GM12878 (cell line): Measurements from ENCODE around the gene EML1. TPM values are rescaled to one million over a fixed set of nuclear protein-coding genes. Genes with fewer than 3 reads are reported as not detected.

Source experiments
- ASH2L ChIP-seq: fragments of 300-600, 200-600 bp; sonication (generic); IDR thresholded peaks from 2 replicates; pipeline ENCODE4 v1.6.1; 2017; ENCODE audit warnings: low read depth, mild to moderate bottlenecking, borderline replicate concordance
- BACH1 ChIP-seq: fragments of 450-650 bp; IDR thresholded peaks from 2 replicates; pipeline ENCODE4 v1.6.1; 2017; ENCODE audit warnings: mild to moderate bottlenecking, borderline replicate concordance
- CEBPB ChIP-seq, 2 experiments: fragments of 150-350 bp in 1 of 2; IDR thresholded peaks; 2 replicates each; pipeline ENCODE4 v1.6.1; 2012 to 2014; ENCODE audit warnings: low read depth in 2 of 2, low read length in 2 of 2, borderline replicate concordance in 1 of 2, inconsistent platforms in 1 of 2
- E2F4 ChIP-seq: IDR thresholded peaks from 2 replicates; pipeline ENCODE4 v1.6.1; 2012; ENCODE audit warnings: low read depth, low read length, improper control_type of control experiment
- IKZF1 ChIP-seq: fragments of 450-650 bp; conservative IDR thresholded peaks from 2 replicates; pipeline ENCODE4 v1.6.1; 2017; ENCODE audit warnings: antibody characterized with exemption, mild to moderate bottlenecking
- KLF5 ChIP-seq: fragments of 450-650 bp; IDR thresholded peaks from 2 replicates; pipeline ENCODE4 v1.6.1; 2014; ENCODE audit warnings: mild to moderate bottlenecking; ENCODE audit not compliant: partially characterized antibody
- MTA2 ChIP-seq: fragments of 450-650 bp; IDR thresholded peaks from 2 replicates; pipeline ENCODE4 v1.6.1; 2016; ENCODE audit warnings: low read depth, mild to moderate bottlenecking, moderate library complexity
- NR2C2 ChIP-seq: IDR thresholded peaks from 2 replicates; pipeline ENCODE4 v1.6.1; 2011; ENCODE audit warnings: borderline replicate concordance, low read depth; ENCODE audit not compliant: control insufficient read depth, insufficient read length
- PAX8 ChIP-seq: fragments of 450-650 bp; IDR thresholded peaks from 2 replicates; pipeline ENCODE4 v1.6.1; 2017; ENCODE audit warnings: mild to moderate bottlenecking, moderate library complexity
- PML ChIP-seq: IDR thresholded peaks from 2 replicates; pipeline ENCODE4 v1.6.1; 2012; ENCODE audit warnings: low read length, inconsistent platforms
- POLR2AphosphoS5 ChIP-seq: IDR thresholded peaks from 2 replicates; pipeline ENCODE4 v1.6.1; 2011; ENCODE audit warnings: mild to moderate bottlenecking, low read length, inconsistent platforms
- RAD21 ChIP-seq: IDR thresholded peaks from 2 replicates; pipeline ENCODE4 v1.6.1; 2011; ENCODE audit warnings: mild to moderate bottlenecking, low read depth, low read length, moderate library complexity; ENCODE audit not compliant: insufficient read depth
- SREBF2 ChIP-seq: IDR thresholded peaks from 2 replicates; pipeline ENCODE4 v1.6.1; 2012; ENCODE audit warnings: mild to moderate bottlenecking, low read length
- polyA plus RNA-seq, 11 experiments: library from polyadenylated mRNA; depleted of rRNA in 4 of 11; unstranded in 6 of 11; stranded (reverse) in 5 of 11; fragments of >200 nt; fragmentation: Nextera tagmentation in 4 of 11; fragmentation: Illumina TruSeq in 1 of 11; extraction: Ambion mirVana in 4 of 11; extraction: Trizol in 1 of 11; gene quantifications; 1 replicate in 1 of 11; 2 replicates in 10 of 11; pipeline versions ENCODE4 v1.2.1 to v1.2.3, GENCODE V29; 2011 to 2016; ENCODE audit warnings: inconsistent platforms in 2 of 11, missing spikeins in 2 of 11, low read depth in 1 of 11
- total RNA-seq, 4 experiments: library from RNA; depleted of rRNA in 3 of 4; stranded (reverse); fragments of >200 nt in 3 of 4; fragmentation: Illumina TruSeq in 1 of 4; extraction: Trizol in 1 of 4; gene quantifications; 2 replicates each; pipeline versions ENCODE4 v1.2.1 to v1.2.3, GENCODE V29; 2013 to 2021
- TF ChIP-seq, protein P1 (sequence below): fragments of 450-650 bp; IDR thresholded peaks from 2 replicates; pipeline ENCODE4 v1.6.1; 2017; ENCODE audit warnings: mild to moderate bottlenecking, moderate library complexity

EML1 gene
- total and polyA plus RNA-seq, 10 of the 15 experiments (the other 5 are each of a cell fraction or from before 2014, with no cell fraction given), result 0.05 to 3.4 (median 0.11) TPM; not detected in 3

DNA sequence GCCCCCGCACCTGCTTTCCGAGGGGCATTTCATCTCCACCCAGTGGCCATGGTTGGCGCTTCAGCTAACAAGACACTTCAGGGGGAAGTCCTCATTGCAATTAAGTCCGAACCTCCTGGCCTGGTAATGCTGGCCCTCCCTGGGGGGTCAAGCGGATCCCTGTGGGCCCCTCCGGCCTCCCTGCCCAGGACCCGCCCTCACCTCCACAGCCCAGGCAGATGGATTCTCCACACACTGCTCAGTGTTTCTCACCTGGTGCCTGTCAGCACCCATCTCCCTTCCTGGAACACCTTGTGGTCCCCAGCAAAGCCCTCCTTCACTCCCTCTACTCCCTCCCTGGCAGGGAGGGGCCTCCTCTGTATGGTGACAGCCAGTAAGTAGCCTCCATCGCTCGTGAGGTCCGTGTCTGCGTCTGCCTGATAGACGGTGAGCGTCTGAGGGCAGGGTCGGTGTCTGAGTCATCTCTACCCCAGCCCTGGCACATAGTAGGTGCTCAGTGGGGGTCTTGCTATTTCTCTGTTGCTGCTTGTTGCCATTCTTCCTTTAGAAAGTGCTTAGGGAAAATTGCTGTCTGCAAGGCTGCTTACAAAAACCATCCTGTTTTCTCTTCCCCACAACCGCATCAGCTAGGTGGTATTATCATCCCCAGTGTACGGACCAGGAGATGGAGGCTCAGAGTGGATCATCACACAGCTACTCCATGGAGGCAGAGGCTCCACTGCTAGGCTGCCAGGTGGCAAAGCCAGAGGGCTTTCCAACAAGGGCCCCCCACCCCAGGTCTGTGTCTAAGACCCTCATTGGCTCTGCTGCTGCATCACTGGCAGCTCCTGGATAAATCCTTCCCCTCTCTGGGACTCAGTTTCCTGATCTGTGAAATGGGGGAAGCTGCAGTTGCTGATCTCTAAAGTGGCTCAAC is 39.7 kb upstream of the EML1 start (continued):
- TF ChIP-seq, protein P1, sequence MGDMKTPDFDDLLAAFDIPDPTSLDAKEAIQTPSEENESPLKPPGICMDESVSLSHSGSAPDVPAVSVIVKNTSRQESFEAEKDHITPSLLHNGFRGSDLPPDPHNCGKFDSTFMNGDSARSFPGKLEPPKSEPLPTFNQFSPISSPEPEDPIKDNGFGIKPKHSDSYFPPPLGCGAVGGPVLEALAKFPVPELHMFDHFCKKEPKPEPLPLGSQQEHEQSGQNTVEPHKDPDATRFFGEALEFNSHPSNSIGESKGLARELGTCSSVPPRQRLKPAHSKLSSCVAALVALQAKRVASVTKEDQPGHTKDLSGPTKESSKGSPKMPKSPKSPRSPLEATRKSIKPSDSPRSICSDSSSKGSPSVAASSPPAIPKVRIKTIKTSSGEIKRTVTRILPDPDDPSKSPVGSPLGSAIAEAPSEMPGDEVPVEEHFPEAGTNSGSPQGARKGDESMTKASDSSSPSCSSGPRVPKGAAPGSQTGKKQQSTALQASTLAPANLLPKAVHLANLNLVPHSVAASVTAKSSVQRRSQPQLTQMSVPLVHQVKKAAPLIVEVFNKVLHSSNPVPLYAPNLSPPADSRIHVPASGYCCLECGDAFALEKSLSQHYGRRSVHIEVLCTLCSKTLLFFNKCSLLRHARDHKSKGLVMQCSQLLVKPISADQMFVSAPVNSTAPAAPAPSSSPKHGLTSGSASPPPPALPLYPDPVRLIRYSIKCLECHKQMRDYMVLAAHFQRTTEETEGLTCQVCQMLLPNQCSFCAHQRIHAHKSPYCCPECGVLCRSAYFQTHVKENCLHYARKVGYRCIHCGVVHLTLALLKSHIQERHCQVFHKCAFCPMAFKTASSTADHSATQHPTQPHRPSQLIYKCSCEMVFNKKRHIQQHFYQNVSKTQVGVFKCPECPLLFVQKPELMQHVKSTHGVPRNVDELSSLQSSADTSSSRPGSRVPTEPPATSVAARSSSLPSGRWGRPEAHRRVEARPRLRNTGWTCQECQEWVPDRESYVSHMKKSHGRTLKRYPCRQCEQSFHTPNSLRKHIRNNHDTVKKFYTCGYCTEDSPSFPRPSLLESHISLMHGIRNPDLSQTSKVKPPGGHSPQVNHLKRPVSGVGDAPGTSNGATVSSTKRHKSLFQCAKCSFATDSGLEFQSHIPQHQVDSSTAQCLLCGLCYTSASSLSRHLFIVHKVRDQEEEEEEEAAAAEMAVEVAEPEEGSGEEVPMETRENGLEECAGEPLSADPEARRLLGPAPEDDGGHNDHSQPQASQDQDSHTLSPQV, result no peak
- TF ChIP-seq IKZF1 (no peak), SREBF2 (no peak), PML (no peak), RAD21 (no peak), E2F4 (no peak), CEBPB (IDR thresholded peaks at IDR 0.05; ENCODE audit: borderline replicate concordance in 1 of 2, low read depth in 2 of 2, low read length in 2 of 2) (no peak), KLF5 (no peak), POLR2AphosphoS5 (no peak), MTA2 (no peak), ASH2L (no peak), BACH1 (no peak), NR2C2 (no peak), PAX8 (no peak)
